Vagina (tissue), 2 donors: ENCODE results near the gene LY6G6C.
A peak's percentile ranks its signal among the peaks of the same experiment; 100 is the strongest.

Experiments used
- CTCF ChIP-seq, 3 experiments: fragments of 450-650 bp in 2 of 3; fragments of 200-600 bp in 1 of 3; sonication (generic) in 1 of 3; IDR thresholded peaks; one replicate each; pipeline ENCODE4 v1.5.1; 2017 to 2019; ENCODE audit warnings: antibody characterized with exemption in 3 of 3, mild to moderate bottlenecking in 2 of 3, moderate library complexity in 2 of 3
- POLR2A ChIP-seq, 2 donors: fragments of 450-650 bp; IDR thresholded peaks; one replicate each; pipeline ENCODE4 v1.6.1; 2017; ENCODE audit warnings: antibody characterized with exemption in 2 of 2, mild to moderate bottlenecking in 2 of 2, moderate library complexity in 2 of 2

- TF ChIP-seq CTCF (IDR thresholded peaks at IDR 0.05) (peak in 1 of 3 experiments; percentile 54), POLR2A (IDR thresholded peaks at IDR 0.05) (peak in 1 of 2 donors; percentile 63)
These were observed 8.0 kb upstream of the LY6G6C start for GRCh38 chr6:31729515-31729978.
